Measurements from ENCODE around the gene SLC35E1. TPM values are rescaled to one million over a fixed set of nuclear protein-coding genes. Genes with fewer than 3 reads are reported as not detected.

SLC35E1 gene
- total RNA-seq, 1 donor from 2014 or later, result 20.8 TPM

Other genes with a start within 250 kb of the SLC35E1 start
- 6.0 and 7.9 TPM in 2 replicates for gene KLF2, start 247.6 kb downstream of the SLC35E1 start, total RNA-seq
- gene EPS15L1, start 100.4 kb downstream of the SLC35E1 start, total RNA-seq, result 8.0 and 10.8 TPM in 2 replicates
- not detected in 2 replicates for gene CALR3, start 76.2 kb downstream of the SLC35E1 start, total RNA-seq
- 1.6 and 2.6 TPM in 2 replicates for gene C19orf44, start 76.0 kb downstream of the SLC35E1 start, total RNA-seq
- 4.4 and 5.5 TPM in 2 replicates for gene CHERP, start 30.0 kb downstream of the SLC35E1 start, total RNA-seq
- gene MED26, start 55.8 kb upstream of the SLC35E1 start, total RNA-seq, result 4.4 and 5.8 TPM in 2 replicates
- 34.0 and 46.9 TPM in 2 replicates for gene SMIM7, start 87.7 kb upstream of the SLC35E1 start, total RNA-seq
- 3.0 and 4.7 TPM in 2 replicates for gene TMEM38A, start 88.7 kb upstream of the SLC35E1 start, total RNA-seq
- not detected in 2 replicates for gene NWD1, start 147.4 kb upstream of the SLC35E1 start, total RNA-seq

Measured in pulmonary artery endothelial cell (primary cell).